OCI-LY3 (cell line): Measurements from ENCODE around the gene PLA2G15.

Experiments used
- H2AFZ ChIP-seq: fragments of 200-600, 300-600 bp; shearing (Covaris generic); 2 replicates; pipeline ENCODE4 v1.6.0; 2014; ENCODE audit warnings: antibody characterized with exemption, low read depth, low read length
- H3K27ac ChIP-seq: fragments of 200-600, 300-600 bp; sonication (generic); 2 replicates; pipeline ENCODE4 v1.5.1; 2014; ENCODE audit warnings: mild to moderate bottlenecking, low read length, moderate library complexity, mixed read lengths
- H3K27me3 ChIP-seq: fragments of 200-600, 300-600 bp; sonication (generic); 2 replicates; pipeline ENCODE4 v1.6.1; 2014; ENCODE audit warnings: low read depth, low read length, mixed read lengths
- H3K36me3 ChIP-seq: fragments of 200-600, 300-600 bp; sonication (generic); replicated peaks from 2 replicates; pipeline ENCODE3; 2014; ENCODE audit warnings: low read depth, low read length, mixed read lengths
- H3K4me1 ChIP-seq: fragments of 300-600, 200-600 bp; sonication (generic); 2 replicates; pipeline ENCODE4 v1.6.1; 2014; ENCODE audit warnings: low read length, mixed read lengths
- H3K4me2 ChIP-seq: fragments of 200-600, 300-600 bp; sonication (generic); 2 replicates; pipeline ENCODE4 v1.6.1; 2014; ENCODE audit warnings: low read length, mixed read lengths
- H3K4me3 ChIP-seq: fragments of 300-600, 200-600 bp; sonication (generic); 2 replicates; pipeline ENCODE4 v1.5.1; 2014; ENCODE audit warnings: antibody characterized with exemption, mild to moderate bottlenecking, low read length, moderate library complexity
- H3K79me2 ChIP-seq: fragments of 300-600, 200-600 bp; shearing (Covaris generic); 2 replicates; pipeline ENCODE4 v1.6.1; 2014; ENCODE audit warnings: mild to moderate bottlenecking, low read length, mixed read lengths
- H3K9ac ChIP-seq: fragments of 300-600, 200-600 bp; shearing (Covaris generic); 2 replicates; pipeline ENCODE4 v1.6.0; 2014; ENCODE audit warnings: mild to moderate bottlenecking, low read length, moderate library complexity
- H3K9me3 ChIP-seq: fragments of 200-600, 300-600 bp; shearing (Covaris generic); 2 replicates; pipeline ENCODE4 v1.6.1; 2014; ENCODE audit warnings: low read length, mixed read lengths; ENCODE audit not compliant: insufficient read depth
- H4K20me1 ChIP-seq: fragments of 200-600, 300-600 bp; sonication (generic); 2 replicates; pipeline ENCODE4 v1.6.1; 2016; ENCODE audit warnings: low read length, mixed read lengths; ENCODE audit not compliant: insufficient read depth
- EZH2phosphoT487 ChIP-seq: fragments of 200-600 bp; shearing (Covaris generic); IDR thresholded peaks from 2 replicates; pipeline ENCODE4 v1.6.1; 2018; ENCODE audit warnings: antibody characterized with exemption, mixed run types, low read depth
- TF ChIP-seq, protein P1 (sequence below): fragments of 200-600, 300-600 bp; sonication (generic); IDR thresholded peaks from 2 replicates; pipeline ENCODE4 v1.5.1; 2014; ENCODE audit warnings: antibody characterized with exemption, low read length, low read depth

Gene PLA2G15

DNA sequence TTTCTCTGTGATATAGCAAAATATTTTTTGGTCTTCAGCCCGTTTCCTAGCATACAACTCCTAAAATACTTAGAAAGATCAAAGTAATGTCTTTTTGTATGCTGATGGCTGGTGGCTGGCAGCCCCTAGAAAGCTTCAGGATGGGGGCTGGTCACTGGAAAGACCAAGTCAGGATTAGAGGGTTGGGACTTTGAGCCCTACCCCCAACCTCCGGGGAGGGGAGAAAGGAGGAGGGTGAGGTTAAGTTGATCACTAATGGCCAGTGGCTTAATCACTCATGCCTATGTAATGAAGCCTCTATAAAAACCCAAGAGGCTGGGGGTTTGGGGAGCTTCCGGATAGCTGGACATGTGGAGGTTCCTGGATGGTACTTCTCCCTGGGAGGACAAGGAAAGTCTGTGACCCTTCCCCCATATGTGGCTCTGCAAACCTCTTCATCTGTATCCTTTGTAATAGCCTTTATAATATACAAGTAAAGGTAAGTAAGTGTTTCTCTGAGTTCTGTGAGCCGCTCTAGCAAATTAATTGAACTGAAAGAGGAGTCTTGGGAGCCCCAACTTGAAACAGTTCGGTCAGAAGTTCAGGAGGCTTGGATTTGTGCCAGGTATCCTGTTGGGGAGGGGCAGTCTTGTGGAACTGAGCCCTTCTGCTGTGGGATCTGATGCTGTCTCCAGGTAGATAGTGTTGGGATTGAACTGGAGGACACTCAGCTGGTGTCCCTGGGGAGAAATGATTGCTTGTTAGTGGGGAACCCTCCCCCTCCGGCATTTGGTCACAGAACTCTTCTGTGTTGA lies 22.6 kb downstream of the PLA2G15 start:
- H4K20me1 ChIP-seq: peaks cover 19% of the 10 kb centered on the region
- H3K79me2 ChIP-seq: peaks cover 81% of the 10 kb centered on the region
- H3K27me3 ChIP-seq: no peaks in the 10 kb centered on the region
- no peak overlapping the region for H3K27ac ChIP-seq
- H3K36me3 ChIP-seq: peaks cover 4% of the 10 kb centered on the region
- TF ChIP-seq, protein P1, sequence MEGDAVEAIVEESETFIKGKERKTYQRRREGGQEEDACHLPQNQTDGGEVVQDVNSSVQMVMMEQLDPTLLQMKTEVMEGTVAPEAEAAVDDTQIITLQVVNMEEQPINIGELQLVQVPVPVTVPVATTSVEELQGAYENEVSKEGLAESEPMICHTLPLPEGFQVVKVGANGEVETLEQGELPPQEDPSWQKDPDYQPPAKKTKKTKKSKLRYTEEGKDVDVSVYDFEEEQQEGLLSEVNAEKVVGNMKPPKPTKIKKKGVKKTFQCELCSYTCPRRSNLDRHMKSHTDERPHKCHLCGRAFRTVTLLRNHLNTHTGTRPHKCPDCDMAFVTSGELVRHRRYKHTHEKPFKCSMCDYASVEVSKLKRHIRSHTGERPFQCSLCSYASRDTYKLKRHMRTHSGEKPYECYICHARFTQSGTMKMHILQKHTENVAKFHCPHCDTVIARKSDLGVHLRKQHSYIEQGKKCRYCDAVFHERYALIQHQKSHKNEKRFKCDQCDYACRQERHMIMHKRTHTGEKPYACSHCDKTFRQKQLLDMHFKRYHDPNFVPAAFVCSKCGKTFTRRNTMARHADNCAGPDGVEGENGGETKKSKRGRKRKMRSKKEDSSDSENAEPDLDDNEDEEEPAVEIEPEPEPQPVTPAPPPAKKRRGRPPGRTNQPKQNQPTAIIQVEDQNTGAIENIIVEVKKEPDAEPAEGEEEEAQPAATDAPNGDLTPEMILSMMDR: no peak
- TF ChIP-seq EZH2phosphoT487: no peak
- H3K4me2 ChIP-seq: no peak overlapping the region
- no peaks in the 10 kb centered on the region for H3K9me3 ChIP-seq
- H3K4me1 ChIP-seq: peaks cover 12% of the 10 kb centered on the region
- no peak overlapping the region for H3K9ac ChIP-seq
- H2AFZ ChIP-seq: no peak overlapping the region
- H3K4me3 ChIP-seq: no peak overlapping the region

DNA sequence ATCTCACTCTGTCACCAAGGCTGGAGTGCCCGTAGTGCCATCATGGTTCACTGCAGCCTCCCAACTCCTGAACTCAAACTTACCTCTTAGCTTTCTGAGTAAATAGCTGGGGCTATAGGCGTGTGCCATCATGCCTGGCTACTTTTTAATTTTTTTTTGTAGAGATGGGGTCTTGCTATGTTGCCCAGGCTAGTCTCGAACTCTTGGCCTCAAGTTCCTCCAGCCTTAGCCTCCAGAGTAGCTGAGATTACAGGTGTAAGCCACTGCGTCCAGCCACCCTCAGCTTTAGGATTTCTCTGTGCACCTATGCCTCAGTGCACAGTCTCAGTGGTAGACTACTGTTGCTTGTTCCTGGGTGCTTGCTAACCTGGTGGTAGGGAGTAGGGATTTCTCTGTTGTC lies 24.6 kb downstream of the PLA2G15 start:
- no peak overlapping the region for H3K4me2 ChIP-seq
- no peak for TF ChIP-seq EZH2phosphoT487
- TF ChIP-seq, protein P1: no peak
- peaks cover 15% of the 10 kb centered on the region for H3K36me3 ChIP-seq
- H3K9me3 ChIP-seq: no peaks in the 10 kb centered on the region
- no peaks in the 10 kb centered on the region for H3K27me3 ChIP-seq
- no peak overlapping the region for H3K9ac ChIP-seq
- H2AFZ ChIP-seq: no peak overlapping the region
- H3K4me1 ChIP-seq: peaks cover 23% of the 10 kb centered on the region
- no peak overlapping the region for H3K27ac ChIP-seq
- peaks cover 85% of the 10 kb centered on the region for H3K79me2 ChIP-seq
- H4K20me1 ChIP-seq: peaks cover 20% of the 10 kb centered on the region
- no peak overlapping the region for H3K4me3 ChIP-seq

DNA sequence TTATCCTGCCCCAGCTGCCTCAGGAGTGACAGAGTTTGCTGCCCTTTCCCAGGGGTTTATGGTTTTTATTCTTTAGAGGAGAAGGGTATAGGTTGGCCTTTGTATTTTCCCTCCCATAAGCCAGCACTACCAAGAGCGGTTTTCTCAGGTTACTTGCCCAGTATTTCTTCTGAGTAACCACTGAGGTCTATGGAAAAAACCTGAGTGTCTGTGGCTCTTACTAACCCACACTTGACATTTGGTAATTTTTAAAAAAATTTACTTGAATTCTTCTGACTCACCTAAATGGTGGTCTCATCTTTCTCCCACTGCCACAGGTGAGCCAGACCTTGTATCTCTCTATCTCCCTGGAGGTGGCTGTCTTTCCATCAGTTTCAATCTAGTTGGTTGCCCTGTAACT lies 25.2 kb downstream of the PLA2G15 start:
- Histone ChIP-seq H3K27me3 (no peaks in the 10 kb centered on the region), H3K36me3 (peaks cover 20% of the 10 kb centered on the region), H3K9me3 (no peaks in the 10 kb centered on the region), H4K20me1 (peaks cover 23% of the 10 kb centered on the region), H3K79me2 (peaks cover 82% of the 10 kb centered on the region), H3K4me3 (no peak overlapping the region), H3K27ac (no peak overlapping the region), H3K4me1 (peaks cover 28% of the 10 kb centered on the region), H2AFZ (no peak overlapping the region), H3K4me2 (no peak overlapping the region), H3K9ac (no peak overlapping the region)
- no peak for TF ChIP-seq EZH2phosphoT487
- TF ChIP-seq, protein P1: no peak

DNA sequence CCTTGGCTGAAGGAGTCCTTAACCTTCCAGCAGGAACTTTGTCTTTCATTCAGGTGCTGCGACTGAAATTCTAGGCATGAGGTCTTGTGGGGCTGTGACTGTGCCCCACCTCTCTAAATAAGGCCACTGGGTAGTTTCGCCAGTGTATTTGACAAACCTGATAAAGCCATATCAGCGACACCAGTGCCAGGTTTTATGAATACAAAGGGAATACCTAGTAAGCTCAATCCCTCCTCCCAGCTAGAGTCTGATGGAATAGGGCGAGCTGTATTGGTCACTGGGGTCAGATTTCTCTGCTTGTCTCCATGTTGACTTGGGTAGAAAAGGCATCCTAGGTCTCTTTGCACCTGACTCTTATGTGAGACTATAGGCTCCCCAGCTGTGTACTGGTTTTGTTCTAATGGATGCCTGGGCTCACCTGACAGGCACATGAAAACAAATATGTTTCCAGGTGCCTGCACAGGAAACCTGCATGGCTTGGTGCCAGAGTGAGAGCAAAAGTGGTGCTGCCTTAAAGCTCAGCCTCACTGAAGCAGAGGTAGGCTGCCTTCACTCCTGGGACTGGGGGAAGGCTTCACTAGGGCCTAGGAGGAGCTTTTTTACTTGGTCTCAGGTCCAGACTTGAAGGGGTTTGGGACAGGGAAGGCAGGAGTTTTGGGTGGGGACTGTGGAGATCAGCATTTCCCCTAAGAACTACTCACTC lies 27.5 kb downstream of the PLA2G15 start:
- Histone ChIP-seq H4K20me1 (peaks cover 28% of the 10 kb centered on the region), H3K36me3 (peaks cover 20% of the 10 kb centered on the region), H3K4me2 (no peak overlapping the region), H3K9me3 (no peaks in the 10 kb centered on the region), H3K27ac (no peak overlapping the region), H3K4me1 (peaks cover 35% of the 10 kb centered on the region), H3K4me3 (no peak overlapping the region), H3K9ac (no peak overlapping the region), H3K27me3 (no peaks in the 10 kb centered on the region), H3K79me2 (peaks cover 62% of the 10 kb centered on the region), H2AFZ (no peak overlapping the region)
- TF ChIP-seq, protein P1: no peak
- no peak for TF ChIP-seq EZH2phosphoT487
